Measurements from ENCODE around the gene SHH. TPM values are rescaled to one million over a fixed set of nuclear protein-coding genes. Genes with fewer than 3 reads are reported as not detected.

Gene SHH
- polyA plus RNA-seq, 1 donor (not counting 4 experiments of a cell fraction or from before 2014, with no cell fraction given) = not detected

DNA sequence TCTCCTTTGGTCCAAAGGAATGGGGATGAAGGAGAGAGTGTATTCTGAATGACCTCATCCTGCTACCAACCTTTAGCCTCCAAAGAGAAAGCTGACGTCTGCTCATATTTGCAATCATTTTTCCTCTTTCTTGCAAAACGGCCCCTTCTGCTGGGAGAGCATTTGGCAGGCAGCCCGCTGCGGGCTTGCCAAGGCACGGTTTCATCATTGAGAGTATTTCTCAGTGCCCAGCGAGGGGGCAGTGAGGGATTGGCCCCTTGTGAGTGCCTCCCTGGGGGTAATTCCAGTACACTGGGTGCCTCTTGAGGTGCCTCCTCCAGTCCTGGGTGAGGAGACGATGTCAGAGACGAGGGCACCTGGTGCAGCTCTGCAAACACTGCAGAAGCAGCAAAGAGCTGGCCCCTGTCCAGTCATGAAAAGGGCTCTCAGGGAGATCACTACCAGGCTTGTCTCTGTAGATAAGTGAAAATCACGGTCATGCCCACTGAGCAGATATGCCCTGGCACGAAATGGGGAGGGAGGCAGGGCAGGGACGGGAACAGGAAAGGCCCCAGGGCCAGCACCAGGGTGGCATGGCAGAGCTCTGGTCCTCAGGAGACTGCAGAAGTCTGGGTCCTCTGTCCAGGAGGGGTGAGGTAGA is 48.7 kb upstream of the SHH start:
- dilution Hi-C loops (cut with MboI; ENCODE audit: extremely low pct_ligation_motif_present, low sequenced_read_pairs) = no loop called here
- H3K4me3 ChIP-seq (ENCODE audit: control insufficient read depth in 2 of 3, extremely low read depth in 1 of 3, insufficient read depth in 2 of 3, low read depth in 1 of 3, low read length in 3 of 3) = no peak overlapping the region
- FAIRE-seq (no peak), DNase-seq (ENCODE audit: low read depth, low spot score) (no peak)
- no peaks in the 10 kb centered on the region for H3K4me1 ChIP-seq (ENCODE audit: control insufficient read depth, extremely low read depth, insufficient read depth, low read length)
- H3K9ac ChIP-seq (ENCODE audit: control insufficient read depth, extremely low read depth, insufficient read depth, low read length) = no peak overlapping the region
- no peak overlapping the region for H3K4me2 ChIP-seq (ENCODE audit: control insufficient read depth, extremely low read depth, insufficient read depth, low read depth, low read length)
- H3K27ac ChIP-seq (ENCODE audit: control insufficient read depth, insufficient read depth, low read length) = no peak overlapping the region
- H2AFZ ChIP-seq (ENCODE audit: control insufficient read depth, low read length) = no peak overlapping the region
- no peaks in the 10 kb centered on the region for H3K9me3 ChIP-seq (ENCODE audit: control insufficient read depth, low read depth, low read length)
- no peaks in the 10 kb centered on the region for H3K36me3 ChIP-seq (ENCODE audit: control insufficient read depth in 2 of 2, extremely low read depth in 1 of 2, insufficient read depth in 2 of 2, low read length in 2 of 2)
- H3K79me2 ChIP-seq (ENCODE audit: control insufficient read depth, insufficient read depth, low read length) = no peaks in the 10 kb centered on the region
- no peaks in the 10 kb centered on the region for H3K9me1 ChIP-seq (ENCODE audit: control insufficient read depth, extremely low read depth, insufficient read depth, low read length)
- H4K20me1 ChIP-seq (ENCODE audit: control insufficient read depth, extremely low read depth, insufficient read depth, low read length) = no peaks in the 10 kb centered on the region
- H3K27me3 ChIP-seq (ENCODE audit: control insufficient read depth, extremely low read depth, insufficient read depth, low read length) = no peaks in the 10 kb centered on the region
- TF ChIP-seq CTCF (optimal IDR thresholded peaks at IDR 0.05 in 1 of 3, IDR thresholded peaks at IDR 0.05 in 1 of 3, conservative IDR thresholded peaks at IDR 0.05 in 1 of 3; ENCODE audit: extremely low read depth in 1 of 3, insufficient read depth in 2 of 3, low read length in 3 of 3) = no peak
- TF ChIP-seq EZH2 (IDR thresholded peaks at IDR 0.05; ENCODE audit: low read length) = no peak

GRCh38 chr7:155860461-155860839 is 48.2 kb upstream of the SHH start:
- dilution Hi-C loops (cut with MboI; ENCODE audit: extremely low pct_ligation_motif_present, low sequenced_read_pairs) = no loop called here
- Histone ChIP-seq H3K79me2 (ENCODE audit: control insufficient read depth, insufficient read depth, low read length) (no peaks in the 10 kb centered on the region), H3K27me3 (ENCODE audit: control insufficient read depth, extremely low read depth, insufficient read depth, low read length) (no peaks in the 10 kb centered on the region), H3K27ac (ENCODE audit: control insufficient read depth, insufficient read depth, low read length) (no peak overlapping the region), H3K4me1 (ENCODE audit: control insufficient read depth, extremely low read depth, insufficient read depth, low read length) (no peaks in the 10 kb centered on the region), H3K4me2 (ENCODE audit: control insufficient read depth, extremely low read depth, insufficient read depth, low read depth, low read length) (no peak overlapping the region), H3K9ac (ENCODE audit: control insufficient read depth, extremely low read depth, insufficient read depth, low read length) (no peak overlapping the region), H4K20me1 (ENCODE audit: control insufficient read depth, extremely low read depth, insufficient read depth, low read length) (no peaks in the 10 kb centered on the region), H3K9me3 (ENCODE audit: control insufficient read depth, low read depth, low read length) (no peaks in the 10 kb centered on the region), H3K4me3 (ENCODE audit: control insufficient read depth in 2 of 3, extremely low read depth in 1 of 3, insufficient read depth in 2 of 3, low read depth in 1 of 3, low read length in 3 of 3) (no peak overlapping the region), H2AFZ (ENCODE audit: control insufficient read depth, low read length) (no peak overlapping the region), H3K36me3 (ENCODE audit: control insufficient read depth in 2 of 2, extremely low read depth in 1 of 2, insufficient read depth in 2 of 2, low read length in 2 of 2) (no peaks in the 10 kb centered on the region), H3K9me1 (ENCODE audit: control insufficient read depth, extremely low read depth, insufficient read depth, low read length) (no peaks in the 10 kb centered on the region)
- DNase-seq (ENCODE audit: low read depth, low spot score) (no peak), FAIRE-seq (no peak)
- TF ChIP-seq EZH2 (IDR thresholded peaks at IDR 0.05; ENCODE audit: low read length) = no peak
- TF ChIP-seq CTCF (optimal IDR thresholded peaks at IDR 0.05 in 1 of 3, IDR thresholded peaks at IDR 0.05 in 1 of 3, conservative IDR thresholded peaks at IDR 0.05 in 1 of 3; ENCODE audit: extremely low read depth in 1 of 3, insufficient read depth in 2 of 3, low read length in 3 of 3) = no peak
